Stimulated activated CD8-positive, alpha-beta memory T cell treated with anti-CD3 and anti-CD28 coated beads, Interleukin-12 subunit alpha, Interleukin-12 subunit beta, amount 100 ng/mL, for 4 hours (primary cell): ENCODE data around the gene SMCO2.
"Not testable (repeated sequence)": the region's sequence is repeated elsewhere in the genome, so short reads cannot be mapped to it uniquely, and the experiment has no call there.

ENCODE experiments used
- DNase-seq: peaks from one replicate; pipeline ENCODE4 v3.0.0-alpha.2; 2020; ENCODE audit warnings: low read depth

The SMCO2 gene

DNA sequence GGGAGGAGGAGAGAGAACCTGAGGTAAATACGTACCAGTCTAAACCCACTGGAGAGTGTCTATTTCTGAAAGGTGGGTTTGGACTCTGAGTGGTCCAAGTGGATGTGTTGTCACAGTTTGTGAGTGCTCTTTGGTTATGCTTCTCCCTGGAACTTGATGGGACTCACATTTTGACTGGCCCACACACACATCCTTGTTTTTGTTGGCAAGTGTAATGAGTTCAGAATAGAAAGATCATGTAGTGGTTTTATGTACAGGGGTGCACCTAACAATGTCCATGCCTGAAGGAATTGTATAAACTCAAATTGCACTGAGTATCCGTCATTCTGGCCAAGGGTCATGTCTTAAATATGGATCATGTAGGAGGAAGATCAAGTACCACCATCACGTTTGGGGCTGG is 82.3 kb downstream of the SMCO2 start:
- DNase-seq = no peak

GRCh38 chr12:27530157-27530922 is 83.8 kb downstream of the SMCO2 start:
- no peak for DNase-seq

GRCh38 chr12:27531896-27532295 is 85.4 kb downstream of the SMCO2 start:
- DNase-seq = no peak

DNA sequence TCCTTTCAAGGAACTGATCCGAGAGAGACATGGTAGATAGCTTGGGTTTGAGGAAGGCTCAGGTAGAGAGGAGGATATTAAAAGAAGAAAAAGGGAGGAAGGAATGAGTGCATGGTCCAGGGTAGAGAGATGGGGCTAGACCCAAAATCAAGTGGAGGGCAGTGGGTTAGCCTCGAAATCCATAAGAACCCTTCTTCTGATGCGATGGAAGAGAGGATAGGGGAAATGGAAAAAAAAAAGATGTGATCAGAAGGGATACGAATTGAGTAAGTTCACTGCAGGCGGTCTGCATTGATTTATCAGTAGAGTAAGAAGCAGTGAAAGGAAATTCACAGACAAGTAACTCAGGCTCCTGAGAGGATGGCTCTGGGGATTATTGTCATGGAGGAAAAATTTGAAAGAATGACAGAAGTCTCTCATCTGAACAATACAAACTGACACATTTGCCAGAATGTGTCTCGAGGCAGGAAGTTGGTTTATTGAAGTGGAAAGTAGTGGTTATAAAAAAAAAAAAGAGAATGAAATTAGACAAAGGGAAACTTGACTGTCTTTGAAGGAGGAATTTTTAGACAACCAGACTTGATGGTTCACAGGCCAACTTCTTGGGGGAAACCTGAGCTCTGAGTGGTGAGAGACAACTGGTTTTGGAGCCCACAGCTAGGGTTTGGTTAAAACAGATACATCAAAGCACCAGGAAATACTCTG is 87.7 kb downstream of the SMCO2 start:
- no peak for DNase-seq

DNA sequence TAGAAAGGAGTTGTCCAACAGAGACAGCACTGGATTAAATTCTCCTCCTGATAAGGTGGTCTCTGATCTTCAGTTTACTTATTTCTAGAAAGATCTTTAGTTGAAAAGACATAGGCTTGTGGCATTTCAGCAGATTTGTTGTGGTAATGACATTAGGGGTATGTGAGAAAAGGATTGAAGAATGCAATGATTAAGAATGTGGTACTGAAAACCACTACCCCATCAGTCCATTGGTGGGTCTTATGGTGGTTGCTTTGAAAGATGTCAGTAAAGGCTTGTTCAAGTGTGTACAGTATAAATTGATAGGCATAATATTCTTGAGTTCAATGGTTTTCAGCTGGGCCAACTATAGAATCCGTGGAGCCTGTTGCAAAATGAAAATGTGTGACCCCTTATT is 88.2 kb downstream of the SMCO2 start:
- DNase-seq = no peak

DNA sequence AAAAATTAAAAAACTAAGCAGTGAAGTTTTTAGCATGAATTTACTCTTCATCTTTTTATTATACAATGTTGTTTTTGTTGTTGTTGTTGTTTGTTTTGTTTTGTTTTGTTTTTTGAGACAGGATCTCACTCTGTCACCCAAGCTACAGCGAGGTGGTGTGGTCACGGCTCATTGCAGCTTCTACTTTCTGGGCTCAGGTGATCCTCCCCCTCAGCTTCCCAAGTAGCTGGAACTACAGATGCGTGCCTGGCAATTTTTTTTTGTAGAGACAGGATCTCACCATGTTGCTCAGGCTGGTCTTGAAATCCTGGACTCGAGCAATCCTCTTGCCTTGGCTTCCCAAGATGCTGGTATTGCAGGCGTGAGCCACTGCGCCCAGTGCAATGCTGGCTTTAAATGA is 88.8 kb downstream of the SMCO2 start:
- DNase-seq = no peak

DNA sequence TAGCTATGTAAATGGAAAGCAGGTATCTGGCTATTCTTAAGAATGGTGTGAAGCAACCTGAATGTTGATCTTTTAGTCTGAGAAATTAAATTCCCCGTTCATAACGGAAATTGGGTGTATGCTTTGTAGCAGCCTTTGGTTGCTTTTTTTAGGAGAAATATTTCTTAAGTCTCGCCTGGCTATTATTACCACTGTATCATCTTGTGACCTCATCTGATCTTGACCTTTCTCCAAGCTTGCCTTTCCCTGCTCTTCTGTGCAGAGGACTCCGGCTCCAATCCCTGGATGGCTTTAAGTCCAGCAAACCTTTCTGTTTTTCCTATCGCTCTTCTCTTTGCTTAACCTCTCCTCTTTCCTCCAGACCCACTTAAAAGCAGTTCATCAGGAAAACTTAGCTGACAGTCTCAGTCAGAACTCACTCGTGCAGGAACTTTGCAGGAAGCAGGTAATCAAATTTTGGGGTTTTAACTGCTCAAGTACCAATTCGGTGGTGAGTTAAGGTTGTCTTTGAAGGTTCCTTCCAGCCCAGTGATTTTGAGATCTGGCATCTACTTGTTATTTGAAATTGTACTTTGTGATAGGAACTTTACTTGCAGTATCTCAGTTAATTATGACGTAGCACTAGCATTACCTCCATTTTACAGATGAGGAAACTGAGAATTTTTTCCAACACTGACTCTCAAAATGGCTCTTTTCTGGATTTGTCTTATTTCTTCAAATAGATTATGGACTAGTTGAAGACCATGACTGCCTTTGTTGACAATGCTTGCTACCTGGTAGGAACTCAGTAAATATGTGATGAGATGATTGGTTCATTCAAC is 91.5 kb downstream of the SMCO2 start:
- no peak for DNase-seq

DNA sequence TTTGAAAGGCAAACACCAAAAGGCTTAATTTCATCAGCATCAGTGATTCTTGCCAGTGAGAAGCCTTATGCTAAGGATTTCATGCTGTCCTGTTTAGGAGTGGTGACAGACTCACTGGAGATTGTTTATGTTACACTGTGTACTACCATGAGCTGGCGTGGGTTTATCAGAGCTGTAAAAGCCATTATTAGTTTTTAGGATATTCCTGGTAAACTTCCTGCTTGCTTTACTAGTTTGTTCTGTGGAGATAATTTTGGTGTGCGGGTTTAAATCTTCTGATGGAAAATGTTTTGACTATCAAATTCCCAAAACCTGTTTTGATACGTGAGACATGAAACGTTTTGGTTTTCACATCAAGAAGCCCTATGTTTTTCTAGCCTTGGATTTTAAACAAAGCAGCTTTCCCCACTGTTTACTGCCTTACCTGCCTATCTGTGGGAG is 92.7 kb downstream of the SMCO2 start:
- DNase-seq = no peak

DNA sequence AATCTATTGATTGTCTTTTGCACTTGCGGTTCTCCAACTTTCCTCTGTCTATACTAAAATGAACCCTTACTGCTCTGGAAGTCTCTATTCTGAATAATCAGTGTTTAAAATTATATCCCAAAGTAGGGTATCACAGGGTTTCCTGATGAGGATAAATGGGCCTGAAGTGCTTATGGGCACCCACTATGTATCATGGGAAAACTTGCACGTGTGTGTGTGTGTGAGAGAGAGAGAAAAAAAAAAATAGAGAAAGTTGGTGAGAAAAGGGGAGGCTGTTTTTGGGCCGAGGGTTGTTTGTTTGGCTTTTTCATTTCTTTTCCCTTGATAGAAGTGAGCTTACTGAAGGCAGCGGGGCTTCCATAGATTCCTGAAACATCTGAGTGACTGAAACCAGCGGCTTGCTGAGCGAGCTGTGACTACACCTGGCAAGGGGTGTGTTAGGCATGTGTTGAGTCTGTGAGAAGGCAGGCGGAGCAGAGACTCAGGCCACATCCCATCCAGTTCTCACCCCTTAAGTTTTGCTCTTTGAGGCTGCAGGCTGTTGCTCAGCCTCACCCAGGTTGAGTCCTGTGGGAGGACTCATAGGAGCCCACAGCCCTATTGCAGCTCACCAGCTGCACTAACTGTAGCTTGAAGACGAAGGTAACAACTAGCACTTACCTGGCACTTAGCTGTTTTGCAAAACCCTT is 94.6 kb downstream of the SMCO2 start:
- no peak for DNase-seq

DNA sequence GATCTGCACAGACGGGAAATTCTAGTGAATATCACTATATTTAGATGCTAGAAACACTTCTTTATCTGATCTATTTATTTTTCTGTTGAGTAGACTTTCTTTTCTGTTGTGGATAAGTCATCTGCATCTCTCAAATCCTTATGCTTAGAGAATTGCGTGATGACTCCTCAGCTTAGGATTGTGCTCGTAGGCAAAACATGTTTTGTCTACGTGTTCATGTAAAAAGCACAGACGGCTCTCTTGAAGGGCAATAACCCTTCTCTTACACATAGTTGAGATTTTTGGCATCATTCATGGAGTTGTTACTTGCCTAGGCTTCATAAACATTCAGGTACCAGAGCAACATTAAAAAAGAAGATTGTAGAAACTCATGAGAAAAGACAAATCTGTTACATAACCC is 96.1 kb downstream of the SMCO2 start:
- DNase-seq = no peak

- not testable (repeated sequence) for DNase-seq
Observed at GRCh38 chr12:27544858-27545257, 98.3 kb downstream of the SMCO2 start.

- DNase-seq = no peak
Observed at GRCh38 chr12:27545665-27546064, 99.1 kb downstream of the SMCO2 start.

DNA sequence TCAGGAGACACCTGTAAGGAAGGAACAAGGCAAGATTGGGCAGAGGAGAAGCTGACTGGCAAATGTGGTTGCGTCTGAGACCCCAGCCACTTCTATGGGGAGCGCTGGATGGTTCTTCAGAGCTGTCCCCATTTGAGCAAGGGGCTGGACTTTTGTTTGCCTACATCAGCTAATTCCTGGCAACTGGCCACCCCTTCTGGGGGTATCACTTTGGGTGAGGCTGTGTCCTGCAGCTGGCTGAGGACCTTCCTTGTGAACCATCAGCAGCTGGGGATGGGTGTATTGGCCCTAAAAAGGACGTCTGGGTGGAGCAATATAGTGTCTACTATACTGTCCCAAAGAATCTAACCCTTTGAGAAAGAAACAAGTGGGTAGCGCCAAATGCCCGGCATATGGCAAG is 101.1 kb downstream of the SMCO2 start:
- DNase-seq = no peak

DNA sequence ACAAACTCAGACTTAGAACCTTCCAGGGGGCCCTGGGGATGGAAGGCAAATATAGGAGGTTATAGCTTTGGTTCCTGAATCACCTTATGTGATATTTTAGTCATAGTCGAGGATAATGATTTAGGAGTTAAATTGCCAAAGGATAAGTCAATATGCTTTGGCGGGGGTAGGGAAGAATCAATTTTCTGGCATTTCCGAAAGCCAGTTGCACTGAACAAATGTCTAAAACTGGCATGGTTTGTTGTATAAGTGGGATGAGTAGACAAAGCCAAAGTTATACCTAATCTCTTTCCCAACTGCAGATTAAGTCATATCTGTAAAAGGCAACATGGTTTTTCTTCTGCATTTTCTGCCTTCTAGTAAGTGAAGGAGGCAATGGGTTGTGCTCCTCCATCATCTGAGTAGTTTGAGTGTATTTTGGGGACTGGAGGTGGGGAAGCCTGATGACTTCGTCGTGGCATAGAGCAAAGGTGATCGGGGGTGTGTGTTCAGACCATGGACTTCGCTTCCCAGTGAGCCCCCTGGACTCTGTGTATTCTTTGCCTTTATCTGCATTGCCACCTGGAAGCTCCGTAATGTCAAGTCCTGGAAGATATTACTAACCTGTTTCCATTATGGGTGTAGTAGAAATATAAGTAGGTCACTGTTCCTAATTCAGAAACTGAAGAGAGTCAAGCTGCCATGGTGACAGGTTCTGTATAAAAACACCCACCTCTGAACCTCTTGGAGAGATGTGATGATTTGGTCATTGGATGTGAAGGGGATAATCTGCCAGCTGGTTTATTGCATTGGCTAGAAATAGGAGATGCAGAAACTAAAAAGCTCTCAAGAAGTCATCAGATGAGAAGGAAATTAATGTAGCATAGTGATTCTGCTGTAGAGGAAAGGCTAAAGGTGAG is 102.0 kb downstream of the SMCO2 start:
- DNase-seq = no peak

GRCh38 chr12:27549236-27549800 is 102.8 kb downstream of the SMCO2 start:
- DNase-seq = no peak

DNA sequence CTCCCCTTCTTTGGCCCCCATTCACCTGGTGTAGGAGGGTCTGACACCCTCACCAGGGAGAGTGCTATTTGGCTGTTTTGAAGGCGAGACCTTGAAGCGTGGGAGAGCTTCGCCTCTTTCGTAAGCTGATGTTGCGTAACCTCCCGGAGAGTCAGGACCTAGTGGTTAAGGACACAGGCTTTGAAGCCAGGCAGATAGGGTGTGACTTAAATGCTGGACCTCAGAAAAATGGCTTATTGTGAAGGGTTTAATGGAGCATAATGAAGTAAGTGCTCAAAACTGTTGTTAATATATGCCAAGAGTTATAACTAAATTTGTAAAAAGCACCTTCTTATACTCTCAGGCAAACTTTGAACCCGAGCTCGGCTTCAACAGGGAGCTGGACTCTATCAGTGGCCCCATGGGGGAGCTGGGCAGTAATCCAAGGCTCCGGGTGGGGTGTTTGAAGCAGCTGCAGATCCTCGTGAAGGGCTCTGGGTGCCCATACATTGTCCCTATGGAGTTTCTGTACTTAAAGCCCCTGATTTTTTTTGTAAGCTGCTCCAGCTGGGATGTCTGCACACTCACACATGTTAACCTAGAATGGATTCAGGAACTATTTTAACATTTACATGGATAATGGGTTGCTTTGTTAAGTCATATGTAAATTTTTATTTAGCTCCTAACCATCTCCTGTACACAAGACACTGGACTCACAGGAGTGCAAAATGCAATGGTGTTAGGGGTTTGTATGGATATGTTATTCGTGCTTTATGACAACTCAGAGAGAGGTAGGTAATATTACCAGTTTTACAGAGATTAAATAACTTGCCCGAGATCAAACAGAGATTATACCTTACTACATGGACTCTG is 103.5 kb downstream of the SMCO2 start:
- no peak for DNase-seq

- no peak for DNase-seq
Observed at GRCh38 chr12:27550653-27550975, 104.1 kb downstream of the SMCO2 start.

DNA sequence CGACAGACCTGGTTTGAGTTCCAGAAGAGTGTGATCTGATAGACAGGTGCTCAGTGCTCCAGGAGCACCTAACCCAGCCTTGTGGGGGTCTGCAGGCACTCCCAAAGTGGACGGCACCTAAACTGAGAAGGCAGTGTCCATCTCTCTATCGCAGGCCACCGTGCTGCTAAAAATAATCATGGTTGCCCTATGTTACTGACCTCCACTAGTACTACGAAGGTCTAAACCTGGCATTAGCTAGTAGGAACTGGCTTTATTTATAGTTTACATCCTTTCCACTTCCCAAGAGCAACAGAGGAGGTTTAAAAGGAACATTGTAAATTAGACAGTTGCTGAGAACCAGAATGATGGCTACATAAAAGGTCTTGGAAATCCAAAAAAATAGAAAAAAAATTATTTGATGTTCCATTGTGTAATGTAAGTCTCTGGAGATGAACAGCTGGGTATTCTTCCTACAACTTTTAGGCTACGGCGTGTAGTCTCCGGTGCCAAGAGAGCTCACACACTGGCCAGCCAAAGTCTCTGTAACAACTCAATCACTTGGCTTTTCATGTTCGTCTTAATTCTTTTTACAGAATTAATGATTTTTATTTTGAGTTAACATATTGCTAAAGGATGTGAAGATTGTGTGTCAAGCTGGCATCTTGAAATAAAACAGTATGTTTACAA is 104.8 kb downstream of the SMCO2 start:
- DNase-seq = no peak
